Measurements from ENCODE around the gene ITGB1BP1.
"Not testable (repeated sequence)": the region's sequence is repeated elsewhere in the genome, so short reads cannot be mapped to it uniquely, and the experiment has no call there.

Gene ITGB1BP1

GRCh38 chr2:9400268-9401058, 22.9 kb downstream of the ITGB1BP1 start:
- DNase-seq = no peak

- no peak for DNase-seq
These were observed 24.2 kb downstream of the ITGB1BP1 start for GRCh38 chr2:9398881-9399780.

DNA sequence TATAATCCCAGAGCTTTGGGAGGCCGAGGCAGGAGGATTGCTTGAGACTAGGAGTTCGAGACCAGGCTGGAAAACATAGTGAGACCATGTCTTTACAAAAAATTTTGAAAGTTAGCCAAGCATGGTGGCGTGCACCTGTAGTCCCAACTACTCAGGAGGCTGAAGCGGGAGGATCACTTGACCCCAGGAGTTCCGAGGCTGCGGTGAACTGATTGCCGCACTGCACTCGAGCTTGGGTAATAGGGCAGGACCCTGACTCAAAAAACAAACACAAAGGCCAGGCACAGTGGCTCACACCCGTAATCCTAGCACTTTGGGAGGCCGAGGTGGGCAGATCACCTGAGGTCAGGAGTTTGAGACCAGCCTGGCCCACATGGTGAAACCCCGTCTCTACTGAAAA, 25.1 kb downstream of the ITGB1BP1 start:
- DNase-seq = not testable (repeated sequence)

GRCh38 chr2:9397201-9397600, 26.1 kb downstream of the ITGB1BP1 start:
- no peak for DNase-seq

GRCh38 chr2:9394816-9395215, 28.5 kb downstream of the ITGB1BP1 start:
- no peak for DNase-seq

- DNase-seq = no peak
These were observed 30.2 kb downstream of the ITGB1BP1 start for GRCh38 chr2:9392898-9393765.

GRCh38 chr2:9391961-9392720, 31.2 kb downstream of the ITGB1BP1 start:
- DNase-seq = no peak

- DNase-seq = no peak
These were observed 32.3 kb downstream of the ITGB1BP1 start for GRCh38 chr2:9390991-9391390.

DNA sequence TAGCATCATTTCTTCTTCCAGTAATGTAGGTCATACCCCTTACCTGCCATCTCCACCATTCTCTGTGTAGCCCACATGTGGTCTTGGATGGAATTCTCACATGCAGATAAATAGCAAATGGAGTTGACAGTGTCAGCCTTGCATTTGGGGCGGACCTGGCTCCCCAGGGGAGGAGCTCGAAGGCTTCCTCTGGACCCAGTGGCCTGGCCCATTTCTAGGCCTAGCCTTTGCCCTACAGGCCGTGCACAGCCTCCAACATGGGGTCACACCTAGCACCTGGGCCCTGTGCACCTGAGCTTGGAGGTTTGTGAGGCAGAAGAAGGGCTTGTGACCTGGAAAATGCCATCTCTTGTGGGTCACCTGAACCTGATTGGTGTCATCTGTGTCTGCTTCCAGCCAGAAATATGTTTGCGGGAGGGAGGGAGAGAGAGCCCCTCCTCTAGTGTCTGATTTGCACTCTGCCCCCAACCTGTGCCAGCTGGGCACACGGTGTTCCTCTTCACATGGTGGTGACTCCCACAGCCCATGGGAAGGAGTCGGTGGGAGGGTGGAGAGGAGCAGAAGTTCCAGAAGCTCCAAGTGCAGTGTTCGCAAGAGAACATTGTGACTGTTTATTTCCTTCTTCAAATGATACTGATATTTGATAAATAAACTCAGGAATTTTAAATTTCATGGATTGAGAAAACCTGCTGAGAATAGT, 33.0 kb downstream of the ITGB1BP1 start:
- DNase-seq = no peak

DNA sequence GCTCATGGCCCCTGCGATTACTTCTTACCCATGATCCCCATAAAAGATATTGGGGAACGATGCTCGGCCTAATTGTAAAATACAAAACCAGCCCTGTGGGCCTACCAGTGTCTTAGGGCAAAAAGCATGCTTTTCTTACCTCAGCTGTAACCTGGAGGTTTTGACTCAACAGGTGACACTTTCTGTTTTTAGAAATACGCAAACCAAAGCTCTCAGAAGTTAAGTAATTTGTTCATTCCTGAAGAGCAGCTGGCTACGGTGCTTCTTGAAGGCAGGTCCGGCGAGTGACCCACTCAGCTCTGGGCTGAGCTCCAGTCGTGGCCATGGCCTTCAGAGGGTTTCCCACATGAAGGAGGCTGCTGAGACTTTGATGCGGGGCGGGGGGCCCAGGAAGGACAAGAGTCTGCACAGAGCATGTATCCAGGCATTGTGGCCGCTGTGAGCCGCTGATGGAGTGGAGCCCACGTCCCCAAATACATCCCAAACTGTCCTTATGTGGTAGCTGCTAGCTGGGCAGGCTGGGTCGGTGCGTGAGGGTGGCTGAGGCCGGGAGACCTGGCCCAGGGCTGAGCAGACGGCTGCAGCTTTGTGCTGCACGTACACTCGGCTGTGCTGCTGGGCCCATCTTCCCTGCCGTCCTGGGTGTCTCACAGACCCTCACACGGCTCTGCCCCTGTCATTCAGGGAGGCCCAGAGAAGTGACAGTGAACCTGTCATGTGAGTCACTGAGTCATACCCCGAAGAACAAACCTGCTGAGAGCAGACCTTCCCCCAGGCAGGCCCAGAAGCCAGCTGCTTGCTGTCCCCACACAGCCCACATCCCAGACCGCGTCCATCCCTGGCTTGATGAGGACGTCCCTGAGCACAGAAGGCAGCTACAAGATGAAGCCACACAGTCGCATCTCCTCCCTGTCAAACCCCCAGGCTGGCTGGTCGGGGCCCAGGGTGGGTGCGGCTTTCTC, 34.1 kb downstream of the ITGB1BP1 start:
- DNase-seq = no peak

GRCh38 chr2:9388199-9388681, 35.1 kb downstream of the ITGB1BP1 start:
- DNase-seq = no peak

DNA sequence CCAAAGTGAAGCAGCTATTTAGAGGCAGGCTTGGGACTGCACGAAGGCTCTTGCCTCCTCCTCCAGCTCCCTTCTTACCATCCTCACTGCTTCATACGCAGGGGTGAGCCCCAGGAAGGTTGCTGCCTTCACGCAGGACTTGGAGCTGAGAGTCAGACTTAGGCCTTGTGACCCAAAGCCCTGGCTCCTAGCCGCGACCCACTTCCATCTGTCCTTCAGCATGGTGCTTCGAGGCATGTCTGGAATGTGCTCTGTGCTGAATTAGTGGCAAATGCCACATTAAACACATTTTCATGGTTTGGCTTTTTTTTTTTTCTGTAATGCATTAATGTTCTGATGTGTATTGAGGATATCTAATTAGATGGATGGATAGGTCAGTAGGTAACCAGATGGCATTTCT, 37.5 kb downstream of the ITGB1BP1 start:
- no peak for DNase-seq

- DNase-seq = no peak
These were observed 38.8 kb downstream of the ITGB1BP1 start for GRCh38 chr2:9384521-9384920.

DNA sequence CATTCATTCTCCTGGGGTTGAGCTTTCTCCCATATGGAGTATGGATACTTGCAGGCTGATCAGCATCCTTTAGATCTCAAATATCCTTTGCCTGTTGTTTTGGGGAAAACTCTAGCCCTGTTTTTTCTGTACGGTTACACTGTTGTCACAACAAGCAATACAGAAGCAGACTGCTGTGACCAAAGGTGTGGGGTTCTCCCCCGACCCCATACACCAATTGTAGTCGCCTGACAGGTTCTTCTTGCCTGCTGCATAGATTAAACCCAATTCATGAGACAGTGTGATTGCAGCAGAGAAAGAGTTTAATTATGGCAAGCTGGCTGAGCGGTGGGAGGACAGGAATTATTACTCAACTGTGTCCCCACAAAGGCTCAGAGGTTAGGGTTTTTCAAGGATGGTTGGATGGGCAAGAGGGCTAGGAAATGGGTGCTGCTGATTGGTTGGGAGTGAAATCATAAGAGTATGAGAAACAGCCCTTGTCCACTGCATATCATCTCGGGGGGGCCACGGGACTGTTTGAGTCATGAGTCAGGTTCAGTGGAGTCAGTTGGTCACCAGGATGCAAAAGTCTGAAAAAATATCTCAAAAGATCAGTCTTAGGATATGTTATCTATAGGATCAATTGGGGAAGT, 40.6 kb downstream of the ITGB1BP1 start:
- no peak for DNase-seq

- no peak for DNase-seq
These were observed 42.4 kb downstream of the ITGB1BP1 start for GRCh38 chr2:9380702-9381628.

GRCh38 chr2:9379391-9379755, 44.0 kb downstream of the ITGB1BP1 start:
- no peak for DNase-seq

- DNase-seq = no peak
These were observed 44.6 kb downstream of the ITGB1BP1 start for GRCh38 chr2:9378433-9379390.

All from stimulated activated CD4-positive, alpha-beta T cell treated with anti-CD3 and anti-CD28 coated beads, Interleukin-2, amount 100 ng/mL, for 24 hours (primary cell).